ENCODE data around the gene C3orf22.

- no peak for TF ChIP-seq CTCF (conservative IDR thresholded peaks at IDR 0.05; ENCODE audit: low read length)
- TF ChIP-seq EZH2phosphoT487 (IDR thresholded peaks at IDR 0.05; ENCODE audit: borderline replicate concordance): no peak
These were observed 23.6 kb upstream of the C3orf22 start for GRCh38 chr3:126582311-126582710.

All from Loucy (cell line).